Activated B cell treated with CpG ODN at 0.5 μM for 24 hours (primary cell): ENCODE data around the gene ABHD12. TPM values are rescaled to one million over a fixed set of nuclear protein-coding genes. Genes with fewer than 3 reads are reported as not detected.
A peak's percentile ranks its signal among the peaks of the same experiment; 100 is the strongest.

ENCODE experiments used
- ATAC-seq: fragments of 200-7000 bp; cut with Tn5 transposase; one replicate; pipeline ENCODE4 v1.10.0; 2021; ENCODE audit warnings: low read depth, mild to moderate bottlenecking, moderate library complexity
- CTCF ChIA-PET: fragments of 350-600 bp; sonication (Branson Sonifier 250); formaldehyde crosslinking; loops from one replicate; lab custom pipeline; 2021; ENCODE audit warnings: antibody characterized with exemption; lab: Charles Lee
- POLR2A ChIA-PET: fragments of 350-600 bp; sonication (Branson Sonifier 250); formaldehyde crosslinking; loops from one replicate; lab custom pipeline; 2021; ENCODE audit warnings: antibody characterized with exemption; lab: Charles Lee
- DNase-seq: peaks from one replicate; pipeline ENCODE4 v3.0.0; 2022
- H3K27ac Mint-ChIP-seq: one replicate; pipeline ENCODE4 v1.8.0; 2020; ENCODE audit warnings: mixed read lengths
- H3K27me3 Mint-ChIP-seq: one replicate; pipeline ENCODE4 v1.8.0; 2021; ENCODE audit warnings: mixed read lengths
- H3K36me3 Mint-ChIP-seq: one replicate; pipeline ENCODE4 v1.8.0; 2021; ENCODE audit warnings: low read depth, mixed read lengths
- H3K4me1 Mint-ChIP-seq: one replicate; pipeline ENCODE4 v1.8.0; 2021; ENCODE audit warnings: mixed read lengths
- H3K4me3 Mint-ChIP-seq: one replicate; pipeline ENCODE4 v1.8.0; 2020; ENCODE audit warnings: mild to moderate bottlenecking, mixed read lengths
- H3K9me3 Mint-ChIP-seq: one replicate; pipeline ENCODE4 v1.8.0; 2020; ENCODE audit warnings: mixed read lengths
- intact Hi-C: fragments of 100-400 bp; cut with micrococcal nuclease; formaldehyde crosslinking; loops from one replicate; pipeline ENCODE4 v1.15.1; 2024
- total RNA-seq: library from RNA; stranded (reverse); gene quantifications from 2 replicates; pipeline ENCODE4 v1.2.3, GENCODE V29; 2022
- TF ChIP-seq, protein P1 (sequence below): fragments of 200-600 bp; IDR thresholded peaks from one replicate; pipeline ENCODE4 v1.8.0; 2022; ENCODE audit warnings: antibody characterized with exemption, mild to moderate bottlenecking

ABHD12 gene
- total RNA-seq, 1 donor from 2014 or later, result 16.3 TPM

DNA sequence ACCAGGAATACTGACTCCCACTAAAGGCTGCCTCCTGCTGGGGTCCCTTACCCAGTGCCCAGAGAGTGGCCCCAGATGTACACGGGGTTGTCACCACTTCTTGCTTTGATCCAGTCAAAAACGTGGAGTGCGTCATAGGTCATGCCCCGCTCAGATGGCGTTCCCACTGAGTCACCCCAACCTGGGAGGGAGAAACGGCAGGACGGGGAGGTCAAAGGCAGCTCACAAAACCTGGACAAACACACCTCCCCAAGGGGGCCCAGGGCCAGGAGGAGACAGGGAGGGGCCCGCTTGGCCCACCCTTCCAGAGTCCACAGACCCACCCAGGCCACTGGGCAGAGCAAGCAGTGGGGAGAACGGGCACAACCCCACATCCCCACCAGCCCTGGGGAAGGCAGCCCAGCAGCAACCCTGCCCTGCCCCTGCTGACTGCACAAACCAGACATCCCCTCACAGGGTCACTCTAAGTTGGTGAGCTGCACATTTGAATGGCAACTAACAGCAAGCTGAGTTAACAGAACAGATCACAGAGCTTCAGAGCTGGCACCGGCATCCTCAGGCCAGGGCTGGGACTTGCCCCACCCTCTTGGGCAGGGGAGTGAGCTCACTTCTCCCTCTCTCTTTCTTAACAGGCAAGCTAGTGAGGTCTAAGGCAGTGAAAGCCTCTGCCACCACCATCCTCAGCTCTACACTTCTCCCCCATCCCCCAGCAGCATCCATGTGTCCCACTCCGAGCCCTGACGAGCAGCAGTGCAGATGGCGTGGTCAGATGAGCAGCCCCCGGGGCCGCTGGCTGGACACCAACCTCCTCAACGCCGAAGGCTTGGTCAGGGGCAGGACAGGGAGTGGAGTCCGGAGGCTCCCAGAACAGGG lies 81.0 kb downstream of the ABHD12 start:
- DNase-seq, result no peak

DNA sequence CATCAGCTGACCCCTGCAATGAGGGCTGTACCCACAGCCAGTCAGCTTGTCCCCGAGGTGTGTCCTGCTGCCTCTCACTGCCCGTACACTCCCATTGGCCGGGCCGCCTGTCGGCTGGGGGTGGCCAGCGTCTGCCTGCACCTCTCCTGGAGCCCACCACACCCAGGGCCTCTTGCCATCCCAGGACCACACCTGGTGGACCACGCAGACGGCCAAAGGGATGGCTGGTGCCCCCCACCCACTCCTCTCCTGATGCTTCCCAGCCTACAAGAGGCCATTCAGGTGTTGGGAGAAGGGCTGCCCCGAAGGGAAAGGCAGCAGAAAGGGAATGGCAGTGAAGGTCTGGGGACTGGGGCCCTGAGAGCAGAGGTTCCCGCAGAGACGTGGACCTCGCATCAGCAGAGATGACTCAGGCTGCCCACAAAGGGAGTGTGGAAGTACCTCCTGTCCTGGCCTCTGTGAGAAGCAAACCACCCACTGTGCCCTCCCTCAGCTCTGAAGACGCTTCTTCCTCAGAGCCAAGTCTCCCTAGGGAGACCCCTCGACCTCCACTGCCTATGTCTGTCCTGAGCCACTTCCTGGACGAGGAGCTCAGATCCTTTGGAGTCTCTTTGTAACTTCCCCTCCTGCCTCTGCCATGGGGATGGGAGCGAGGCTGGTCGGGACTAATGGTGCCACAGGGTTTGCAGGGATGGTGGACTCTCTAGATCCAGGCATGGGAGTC lies 81.8 kb downstream of the ABHD12 start:
- Mint-ChIP-seq H3K9me3 (no peaks in the 10 kb centered on the region), H3K4me1 (peaks cover 33% of the 10 kb centered on the region), H3K4me3 (no peak overlapping the region), H3K27ac (no peak overlapping the region), H3K36me3 (peaks cover 9% of the 10 kb centered on the region), H3K27me3 (no peaks in the 10 kb centered on the region)
- TF ChIP-seq, protein P1, sequence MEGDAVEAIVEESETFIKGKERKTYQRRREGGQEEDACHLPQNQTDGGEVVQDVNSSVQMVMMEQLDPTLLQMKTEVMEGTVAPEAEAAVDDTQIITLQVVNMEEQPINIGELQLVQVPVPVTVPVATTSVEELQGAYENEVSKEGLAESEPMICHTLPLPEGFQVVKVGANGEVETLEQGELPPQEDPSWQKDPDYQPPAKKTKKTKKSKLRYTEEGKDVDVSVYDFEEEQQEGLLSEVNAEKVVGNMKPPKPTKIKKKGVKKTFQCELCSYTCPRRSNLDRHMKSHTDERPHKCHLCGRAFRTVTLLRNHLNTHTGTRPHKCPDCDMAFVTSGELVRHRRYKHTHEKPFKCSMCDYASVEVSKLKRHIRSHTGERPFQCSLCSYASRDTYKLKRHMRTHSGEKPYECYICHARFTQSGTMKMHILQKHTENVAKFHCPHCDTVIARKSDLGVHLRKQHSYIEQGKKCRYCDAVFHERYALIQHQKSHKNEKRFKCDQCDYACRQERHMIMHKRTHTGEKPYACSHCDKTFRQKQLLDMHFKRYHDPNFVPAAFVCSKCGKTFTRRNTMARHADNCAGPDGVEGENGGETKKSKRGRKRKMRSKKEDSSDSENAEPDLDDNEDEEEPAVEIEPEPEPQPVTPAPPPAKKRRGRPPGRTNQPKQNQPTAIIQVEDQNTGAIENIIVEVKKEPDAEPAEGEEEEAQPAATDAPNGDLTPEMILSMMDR, result no peak
- ATAC-seq (no peak), DNase-seq (no peak)
- intact Hi-C loops, result no loop called here
- ChIA-PET POLR2A (no interaction called here), CTCF (interaction anchor here (1.2 kb wide), 1 partner anchor 13 kb away, joined by 4 read pairs; no protein-coding TSS in a partner anchor)

More for the DNA sequence above, 81.0 kb downstream of the ABHD12 start:
- no peaks in the 10 kb centered on the region for H3K27me3 Mint-ChIP-seq
- POLR2A ChIA-PET, result interaction anchor here (1.1 kb wide), 1 partner anchor 9 kb away, joined by 3 read pairs; no protein-coding TSS in a partner anchor
- ATAC-seq, result peak; percentile 36
- TF ChIP-seq, protein P1, result no peak
- H3K27ac Mint-ChIP-seq, result peak overlapping the region; percentile 56
- H3K9me3 Mint-ChIP-seq, result no peaks in the 10 kb centered on the region
- H3K4me3 Mint-ChIP-seq, result no peak overlapping the region
- H3K36me3 Mint-ChIP-seq, result peaks cover 9% of the 10 kb centered on the region
- CTCF ChIA-PET, result interaction anchor here (0.9 to 1.2 kb wide), 2 partner anchors 14 to 89 kb away, joined by 3 to 4 read pairs; no protein-coding TSS in a partner anchor
- intact Hi-C loops, result loop anchor here (1.0 kb wide), 2 partner anchors 82 to 90 kb away; no protein-coding TSS in a partner anchor
- peaks cover 33% of the 10 kb centered on the region for H3K4me1 Mint-ChIP-seq

DNA sequence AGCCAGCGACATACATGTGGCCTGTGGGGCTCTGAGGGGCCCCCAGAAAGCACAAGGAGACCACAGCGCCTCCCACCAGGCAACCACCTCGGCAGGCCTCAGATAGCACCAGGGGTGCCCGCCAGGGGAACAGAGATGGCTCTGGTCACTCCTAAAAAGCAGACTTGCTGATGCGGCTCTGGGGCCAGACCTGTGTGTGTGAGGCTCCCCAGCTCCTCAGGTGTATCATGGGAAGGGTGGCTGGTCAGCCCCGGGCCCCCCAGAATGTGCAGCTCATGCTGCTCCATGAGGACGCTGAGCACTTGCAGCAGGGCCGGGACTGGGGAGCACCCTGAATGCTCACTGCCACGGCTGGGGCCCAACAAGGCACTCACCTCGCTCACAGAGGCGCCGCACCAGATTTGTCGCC lies 82.5 kb downstream of the ABHD12 start:
- no peak overlapping the region for H3K27ac Mint-ChIP-seq
- intact Hi-C loops, result no loop called here
- no peaks in the 10 kb centered on the region for H3K9me3 Mint-ChIP-seq
- H3K27me3 Mint-ChIP-seq, result no peaks in the 10 kb centered on the region
- POLR2A ChIA-PET, result no interaction called here
- CTCF ChIA-PET, result no interaction called here
- ATAC-seq (no peak), DNase-seq (no peak)
- H3K4me3 Mint-ChIP-seq, result no peak overlapping the region
- H3K36me3 Mint-ChIP-seq, result peaks cover 13% of the 10 kb centered on the region
- peaks cover 30% of the 10 kb centered on the region for H3K4me1 Mint-ChIP-seq
- TF ChIP-seq, protein P1, result no peak

DNA sequence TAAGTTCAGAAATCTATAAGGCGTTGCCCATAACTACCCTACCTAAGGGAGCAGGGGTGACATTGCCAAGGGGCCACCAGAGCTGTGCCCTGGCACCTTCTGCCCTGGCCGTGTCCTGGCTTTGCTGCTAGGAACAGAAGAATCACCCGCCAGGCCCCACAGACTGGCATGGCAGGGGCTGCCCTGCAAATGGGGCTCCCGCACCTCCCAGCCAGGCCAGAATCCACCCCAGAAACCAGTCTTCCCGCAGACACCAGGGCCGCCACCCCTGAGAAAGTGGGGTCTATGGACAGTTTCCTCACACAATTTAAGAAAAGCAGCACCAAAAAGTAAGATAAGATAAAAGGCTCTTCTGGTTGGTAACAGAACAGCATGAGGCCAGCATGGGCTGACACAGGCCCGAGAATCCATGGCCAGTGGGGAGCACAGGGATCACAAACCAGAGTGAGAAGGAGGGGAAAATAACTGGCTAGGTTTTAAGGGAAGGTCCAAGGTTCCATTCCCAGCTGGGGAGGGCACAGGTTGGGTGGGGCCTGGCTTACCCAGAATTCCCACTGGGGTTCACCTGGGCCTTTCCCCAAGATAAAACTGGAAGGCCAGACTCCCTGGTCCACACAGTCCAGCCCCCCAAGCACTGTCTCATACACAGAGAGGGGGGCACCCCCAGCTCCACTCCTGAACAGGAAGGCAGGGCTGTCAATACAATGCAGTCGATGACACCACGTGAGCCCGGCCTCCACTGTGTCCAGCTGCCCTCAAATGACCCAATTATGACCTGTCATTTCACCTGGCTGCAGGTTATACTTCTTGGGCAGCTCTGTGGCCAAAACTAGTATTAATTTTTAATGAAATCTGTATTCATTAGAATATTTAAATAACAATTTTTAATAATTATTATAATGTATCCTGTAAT lies 83.4 kb downstream of the ABHD12 start:
- ChIA-PET CTCF (no interaction called here), POLR2A (no interaction called here)
- ATAC-seq, result no peak
- no peak overlapping the region for H3K27ac Mint-ChIP-seq
- peaks cover 30% of the 10 kb centered on the region for H3K4me1 Mint-ChIP-seq
- DNase-seq, result no peak
- H3K4me3 Mint-ChIP-seq, result no peak overlapping the region
- H3K27me3 Mint-ChIP-seq, result no peaks in the 10 kb centered on the region
- H3K36me3 Mint-ChIP-seq, result peaks cover 16% of the 10 kb centered on the region
- TF ChIP-seq, protein P1, result no peak
- no peaks in the 10 kb centered on the region for H3K9me3 Mint-ChIP-seq
- intact Hi-C loops, result no loop called here
